ENCODE data around the gene DNASE1L1. TPM values are rescaled to one million over a fixed set of nuclear protein-coding genes. Genes with fewer than 3 reads are reported as not detected.
"Not testable (repeated sequence)": the region's sequence is repeated elsewhere in the genome, so short reads cannot be mapped to it uniquely, and the experiment has no call there.

The DNASE1L1 gene
- total RNA-seq, 1 donor from 2014 or later, result 52.5 TPM

DNA sequence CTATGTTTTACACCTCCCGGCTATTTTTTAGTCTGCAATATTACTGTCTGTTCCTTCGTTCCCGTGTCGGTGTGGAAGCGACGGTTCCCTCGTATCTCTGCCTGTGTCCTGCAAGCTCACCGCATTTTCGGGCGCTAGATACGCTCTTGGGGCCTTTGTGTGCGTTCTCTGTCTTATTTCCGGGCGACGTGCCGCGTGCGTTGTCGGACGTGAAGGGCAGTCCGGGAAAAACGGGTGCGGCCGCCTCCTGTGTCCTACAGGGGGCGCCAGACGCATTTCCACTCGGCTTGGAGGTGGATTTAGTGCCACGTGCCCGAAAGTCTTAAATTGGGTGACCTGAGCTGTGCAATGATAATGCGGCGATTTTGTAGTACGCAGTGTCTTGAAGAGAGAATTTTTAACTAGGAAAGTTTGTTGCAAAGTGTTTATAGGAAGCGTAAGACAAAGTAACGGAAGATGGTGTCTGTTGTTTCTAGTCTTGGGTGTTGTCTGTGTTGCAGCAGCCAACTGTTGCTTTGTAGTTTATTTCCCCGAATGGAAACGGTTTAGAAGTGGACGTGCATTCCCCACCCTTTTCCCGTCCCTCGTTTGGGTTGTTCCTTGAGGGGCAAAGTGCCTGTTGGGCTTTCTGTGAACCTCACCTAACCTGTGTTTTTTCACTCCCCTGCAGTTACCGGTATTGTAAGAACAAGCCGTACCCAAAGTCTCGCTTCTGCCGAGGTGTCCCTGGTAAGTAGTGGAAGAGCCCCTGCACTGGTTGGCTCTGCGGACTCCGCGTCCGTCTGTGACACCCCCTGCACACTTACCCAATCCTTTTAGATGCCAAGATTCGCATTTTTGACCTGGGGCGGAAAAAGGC lies 10.2 kb downstream of the DNASE1L1 start:
- Histone ChIP-seq H3K27ac (peak overlapping the region; percentile 94 to 97), H3K27me3 (no peaks in the 10 kb centered on the region), H3K4me1 (peaks cover 0 to 9% of the 10 kb centered on the region in 2 donors), H3K36me3 (peaks cover 10 to 16% of the 10 kb centered on the region in 2 donors), H3K9me3 (no peaks in the 10 kb centered on the region), H3K4me3 (peak overlapping the region; percentile 56 to 91)
- DNase-seq (ENCODE audit: low spot score in 2 of 2), result peak in 1 of 2 donors; percentile 93
- TF ChIP-seq CTCF (IDR thresholded peaks at IDR 0.05), result peak; percentile 68 to 80 (median 71)
- intact Hi-C loops (cut with DNase I), result loop anchor here (1.0 kb wide), 1 partner anchor 136 kb away; no protein-coding TSS in a partner anchor

- DNase-seq (ENCODE audit: low spot score in 2 of 2), result peak; percentile 83 to 97
- peak within 1 kb of the TSS; percentile 94 to 97 for H3K27ac ChIP-seq
- no peak for TF ChIP-seq CTCF (IDR thresholded peaks at IDR 0.05)
- H3K9me3 ChIP-seq, result no peaks in the 10 kb centered on the region
- peaks cover 0 to 9% of the 10 kb centered on the region in 2 donors for H3K4me1 ChIP-seq
- no peaks in the 10 kb centered on the region for H3K27me3 ChIP-seq
- H3K36me3 ChIP-seq, result peaks cover 10 to 16% of the 10 kb centered on the region in 2 donors
- peak within 1 kb of the TSS; percentile 56 to 91 for H3K4me3 ChIP-seq
- intact Hi-C loops (cut with DNase I), result loop anchor here (1.0 kb wide), 1 partner anchor 137 kb away; no protein-coding TSS in a partner anchor
These were observed 11.0 kb downstream of the DNASE1L1 start, which contains the start of gene RPL10 for GRCh38 chrX:154397888-154398667. Gene RPL10, plus strand, starts transcription at chrX:154398377. Its CDS starts 143 bp downstream, at chrX:154398520.

DNA sequence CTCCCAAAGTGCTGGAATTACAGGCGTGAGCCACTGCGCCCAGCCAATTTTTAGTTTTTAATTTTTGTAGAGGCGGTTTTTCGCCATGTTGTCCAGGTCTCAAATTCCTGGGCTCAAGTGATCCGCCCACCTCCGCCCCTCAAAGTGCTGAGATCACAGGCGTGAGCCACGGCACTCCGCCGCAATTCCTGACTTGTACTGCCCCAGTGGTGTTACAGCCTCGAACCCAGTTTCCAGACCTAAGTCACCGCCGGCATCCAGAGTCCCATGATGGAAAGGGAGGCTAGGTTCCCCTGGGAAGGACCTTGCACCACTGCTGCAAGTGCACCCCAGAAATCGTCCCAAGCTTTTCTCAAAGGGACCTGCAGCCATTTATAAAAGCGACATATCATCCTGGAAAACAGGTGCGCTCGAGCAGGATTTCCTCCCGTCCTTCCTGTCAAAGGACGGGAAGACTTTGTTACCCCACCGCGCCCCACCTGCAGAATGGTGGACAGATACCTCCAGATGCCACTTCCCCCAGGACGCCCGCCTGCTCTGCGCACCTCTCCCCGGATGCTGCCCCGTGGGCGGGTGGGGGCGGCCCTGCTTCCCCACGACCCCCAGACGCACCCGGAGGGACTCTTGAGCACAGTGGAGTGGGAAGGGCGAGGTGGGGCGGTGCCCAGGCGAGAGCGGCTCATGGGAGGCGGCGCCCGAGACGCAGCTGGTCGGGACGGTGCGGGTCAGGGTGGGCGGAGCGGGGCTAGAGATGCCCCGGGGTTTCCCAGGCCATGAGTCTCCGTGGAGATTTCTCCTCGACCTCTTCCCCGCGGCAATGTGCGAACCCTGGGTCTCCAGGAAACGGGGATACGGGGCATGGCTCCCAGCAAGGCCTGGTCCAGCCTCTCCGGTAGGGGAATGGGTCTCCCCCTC lies 11.8 kb downstream of the DNASE1L1 start:
- DNase-seq (ENCODE audit: low spot score in 2 of 2), result peak in 1 of 2 donors; percentile 85
- intact Hi-C loops (cut with DNase I), result no loop called here
- peaks cover 10 to 16% of the 10 kb centered on the region in 2 donors for H3K36me3 ChIP-seq
- H3K4me3 ChIP-seq, result peak overlapping the region; percentile 26 to 91
- H3K9me3 ChIP-seq, result no peaks in the 10 kb centered on the region
- peaks cover 0 to 9% of the 10 kb centered on the region in 2 donors for H3K4me1 ChIP-seq
- no peaks in the 10 kb centered on the region for H3K27me3 ChIP-seq
- TF ChIP-seq CTCF (IDR thresholded peaks at IDR 0.05), result no peak
- H3K27ac ChIP-seq, result peak overlapping the region; percentile 94 to 97

GRCh38 chrX:154396363-154396762 lies 12.7 kb downstream of the DNASE1L1 start:
- H3K9me3 ChIP-seq; intact Hi-C loops (cut with DNase I); H3K27me3 ChIP-seq; H3K4me1 ChIP-seq; DNase-seq (ENCODE audit: low spot score in 2 of 2): not testable (repeated sequence)
- peak overlapping the region; percentile 94 to 97 for H3K27ac ChIP-seq
- peaks cover 10 to 16% of the 10 kb centered on the region in 2 donors for H3K36me3 ChIP-seq
- H3K4me3 ChIP-seq, result peak overlapping the region in 1 of 2 donors; percentile 91

DNA sequence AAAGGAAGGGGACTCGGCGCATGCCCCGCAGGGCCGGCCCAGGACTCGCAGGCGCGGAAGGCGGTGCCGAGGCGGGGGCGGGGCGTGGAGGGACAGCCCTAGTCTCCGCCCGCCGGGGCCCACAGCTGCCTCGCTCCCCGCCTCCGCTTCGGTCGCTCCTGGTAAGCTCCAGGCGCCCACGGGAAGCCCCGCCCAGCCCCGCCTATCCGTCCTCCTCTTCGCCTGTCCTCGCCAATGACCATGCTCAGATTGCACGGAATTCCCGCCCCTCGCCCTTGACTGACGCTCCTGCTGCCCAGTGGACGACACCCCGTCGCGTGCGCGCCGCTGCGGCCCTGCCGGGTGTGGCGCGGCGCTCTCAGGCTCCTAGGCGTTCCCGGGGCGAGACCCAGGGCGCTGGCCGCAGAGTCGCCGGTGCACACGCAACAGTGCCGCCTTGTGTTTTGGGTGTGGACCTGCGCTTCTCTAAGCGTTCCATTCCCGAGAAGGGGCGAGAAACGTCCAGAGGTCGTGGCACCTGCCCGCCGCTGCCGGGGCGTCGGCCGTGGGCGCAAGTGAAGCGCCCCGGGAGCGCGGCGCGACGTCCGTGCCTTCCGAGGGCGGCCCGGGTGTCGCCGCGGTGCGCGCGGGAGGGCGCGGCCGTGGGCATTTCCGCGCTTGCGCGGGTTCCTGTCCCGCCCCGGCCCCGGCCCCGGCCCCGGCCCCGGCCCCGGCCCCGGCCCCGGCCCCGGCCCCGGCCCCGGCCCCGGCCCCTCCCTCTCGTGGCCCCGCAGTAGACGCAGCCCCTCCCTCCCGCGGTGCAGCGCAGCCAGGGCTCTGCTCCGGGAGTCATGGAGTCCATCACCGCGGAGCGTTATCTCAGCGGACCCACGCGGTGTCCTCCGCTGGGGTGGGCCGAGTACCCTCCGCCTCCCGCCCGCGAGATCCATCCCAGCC lies 19.0 kb downstream of the DNASE1L1 start:
- intact Hi-C loops (cut with DNase I); H3K36me3 ChIP-seq; H3K27me3 ChIP-seq; H3K9me3 ChIP-seq; DNase-seq (ENCODE audit: low spot score in 2 of 2); H3K4me1 ChIP-seq: not testable (repeated sequence)
- Histone ChIP-seq H3K27ac (peak overlapping the region in 1 of 2 donors; percentile 53), H3K4me3 (peak overlapping the region; percentile 35 to 40)

GRCh38 chrX:154388649-154389048 lies 20.4 kb downstream of the DNASE1L1 start:
- H3K4me3 ChIP-seq; DNase-seq (ENCODE audit: low spot score in 2 of 2); H3K9me3 ChIP-seq; H3K27ac ChIP-seq; H3K36me3 ChIP-seq; H3K4me1 ChIP-seq; intact Hi-C loops (cut with DNase I); H3K27me3 ChIP-seq: not testable (repeated sequence)

GRCh38 chrX:154388094-154388493 lies 21.0 kb downstream of the DNASE1L1 start:
- H3K27ac ChIP-seq; H3K27me3 ChIP-seq; H3K4me1 ChIP-seq; intact Hi-C loops (cut with DNase I); H3K4me3 ChIP-seq; H3K9me3 ChIP-seq; DNase-seq (ENCODE audit: low spot score in 2 of 2); H3K36me3 ChIP-seq: not testable (repeated sequence)
